Colonic mucosa (tissue), 4 donors: ENCODE data around the gene FLRT2. TPM values are rescaled to one million over a fixed set of nuclear protein-coding genes. Genes with fewer than 3 reads are reported as not detected.

Experiments
- DNase-seq: peaks from one replicate; pipeline ENCODE4 v3.0.0-alpha.2; 2020
- H3K27ac ChIP-seq: fragments of 200-600 bp; one replicate; pipeline ENCODE4 v1.8.0; 2021
- H3K27me3 ChIP-seq: fragments of 200-600 bp; one replicate; pipeline ENCODE4 v1.8.0; 2021
- H3K36me3 ChIP-seq: fragments of 200-600 bp; one replicate; pipeline ENCODE4 v1.8.0; 2021
- H3K4me1 ChIP-seq: fragments of 200-600 bp; one replicate; pipeline ENCODE4 v1.8.0; 2021; ENCODE audit warnings: mild to moderate bottlenecking
- H3K4me3 ChIP-seq: fragments of 200-600 bp; one replicate; pipeline ENCODE4 v1.8.0; 2021
- H3K9ac ChIP-seq, 2 donors: one replicate each; pipeline ENCODE4 v1.7.0; 2013; ENCODE audit warnings: control low read depth in 2 of 2, low read depth in 2 of 2, low read length in 2 of 2
- H3K9me3 ChIP-seq: fragments of 200-600 bp; one replicate; pipeline ENCODE4 v1.8.0; 2021
- intact Hi-C: fragments of 100-400 bp; cut with DNase I; formaldehyde crosslinking; loops from one replicate; pipeline ENCODE4 v1.14.1; 2022
- total RNA-seq, 2 donors: library from RNA; stranded (reverse); fragmentation: NEBNext Ultra II Directional in 1 of 2; extraction: Animal tissue kit (Norgen Biotek cat#: 25700) in 1 of 2; gene quantifications; one replicate each; pipeline ENCODE4 v1.2.1, GENCODE V29; 2021
- TF ChIP-seq, protein P1 (sequence below): fragments of 200-600 bp; IDR thresholded peaks from one replicate; pipeline ENCODE4 v1.8.0; 2022; ENCODE audit warnings: antibody characterized with exemption, mild to moderate bottlenecking
- donor health status: healthy.
- donor health status: DM: no; HTN: no; CAD: no.
- donor health status: DM: no; HTN: no; CAD: no.

Gene FLRT2
- total RNA-seq, 2 donors from 2014 or later, result 2.1 to 3.0 TPM

DNA sequence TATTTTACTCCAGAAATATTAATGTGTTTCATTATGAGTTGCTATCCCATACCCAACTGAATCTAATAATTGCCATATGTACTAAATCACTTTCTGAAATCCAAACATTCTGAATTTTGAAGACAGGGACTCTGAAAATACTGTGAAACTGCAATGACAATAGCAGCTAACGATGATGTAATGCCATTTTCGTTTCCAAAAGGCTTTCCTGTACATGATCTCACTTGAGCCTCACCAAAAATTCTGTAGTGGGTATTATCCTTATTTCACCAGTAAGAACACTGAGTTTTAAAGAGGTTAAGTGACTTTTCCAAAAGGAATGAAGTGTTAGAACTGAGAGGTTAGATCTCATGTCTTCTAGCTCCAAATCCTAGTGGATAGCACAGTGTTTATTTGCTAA lies 133.3 kb downstream of the FLRT2 start:
- H3K9me3 ChIP-seq, result no peaks in the 10 kb centered on the region
- H3K27ac ChIP-seq, result no peak overlapping the region
- no peak overlapping the region for H3K4me3 ChIP-seq
- H3K9ac ChIP-seq, result no peak overlapping the region
- no peak for DNase-seq
- H3K36me3 ChIP-seq, result no peaks in the 10 kb centered on the region
- no peaks in the 10 kb centered on the region for H3K4me1 ChIP-seq
- H3K27me3 ChIP-seq, result no peaks in the 10 kb centered on the region
- intact Hi-C loops, result no loop called here
- TF ChIP-seq, protein P1, sequence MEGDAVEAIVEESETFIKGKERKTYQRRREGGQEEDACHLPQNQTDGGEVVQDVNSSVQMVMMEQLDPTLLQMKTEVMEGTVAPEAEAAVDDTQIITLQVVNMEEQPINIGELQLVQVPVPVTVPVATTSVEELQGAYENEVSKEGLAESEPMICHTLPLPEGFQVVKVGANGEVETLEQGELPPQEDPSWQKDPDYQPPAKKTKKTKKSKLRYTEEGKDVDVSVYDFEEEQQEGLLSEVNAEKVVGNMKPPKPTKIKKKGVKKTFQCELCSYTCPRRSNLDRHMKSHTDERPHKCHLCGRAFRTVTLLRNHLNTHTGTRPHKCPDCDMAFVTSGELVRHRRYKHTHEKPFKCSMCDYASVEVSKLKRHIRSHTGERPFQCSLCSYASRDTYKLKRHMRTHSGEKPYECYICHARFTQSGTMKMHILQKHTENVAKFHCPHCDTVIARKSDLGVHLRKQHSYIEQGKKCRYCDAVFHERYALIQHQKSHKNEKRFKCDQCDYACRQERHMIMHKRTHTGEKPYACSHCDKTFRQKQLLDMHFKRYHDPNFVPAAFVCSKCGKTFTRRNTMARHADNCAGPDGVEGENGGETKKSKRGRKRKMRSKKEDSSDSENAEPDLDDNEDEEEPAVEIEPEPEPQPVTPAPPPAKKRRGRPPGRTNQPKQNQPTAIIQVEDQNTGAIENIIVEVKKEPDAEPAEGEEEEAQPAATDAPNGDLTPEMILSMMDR, result no peak

DNA sequence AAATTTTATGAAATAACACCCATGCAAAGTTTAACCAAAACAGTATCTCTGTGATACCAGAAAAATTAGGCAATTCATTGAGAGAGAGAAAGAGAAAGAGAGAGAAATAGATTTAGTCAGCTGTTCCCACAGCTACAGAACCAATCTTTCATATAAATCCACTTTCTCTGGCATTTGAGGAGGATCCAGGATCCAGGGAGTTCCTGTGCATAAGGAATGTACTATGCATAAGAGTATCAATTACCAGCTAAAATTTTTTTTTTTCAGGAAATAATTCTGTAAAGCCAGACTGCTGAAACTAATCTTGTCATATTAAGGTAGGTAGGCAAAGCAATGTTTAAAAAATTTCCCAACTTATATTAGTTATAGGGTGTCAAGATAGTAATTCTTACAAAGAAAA lies 133.7 kb downstream of the FLRT2 start:
- Histone ChIP-seq H3K27ac (no peak overlapping the region), H3K4me1 (no peaks in the 10 kb centered on the region), H3K4me3 (no peak overlapping the region), H3K9ac (no peak overlapping the region), H3K27me3 (no peaks in the 10 kb centered on the region), H3K9me3 (no peaks in the 10 kb centered on the region), H3K36me3 (no peaks in the 10 kb centered on the region)
- no peak for DNase-seq
- TF ChIP-seq, protein P1, result no peak
- intact Hi-C loops, result no loop called here

DNA sequence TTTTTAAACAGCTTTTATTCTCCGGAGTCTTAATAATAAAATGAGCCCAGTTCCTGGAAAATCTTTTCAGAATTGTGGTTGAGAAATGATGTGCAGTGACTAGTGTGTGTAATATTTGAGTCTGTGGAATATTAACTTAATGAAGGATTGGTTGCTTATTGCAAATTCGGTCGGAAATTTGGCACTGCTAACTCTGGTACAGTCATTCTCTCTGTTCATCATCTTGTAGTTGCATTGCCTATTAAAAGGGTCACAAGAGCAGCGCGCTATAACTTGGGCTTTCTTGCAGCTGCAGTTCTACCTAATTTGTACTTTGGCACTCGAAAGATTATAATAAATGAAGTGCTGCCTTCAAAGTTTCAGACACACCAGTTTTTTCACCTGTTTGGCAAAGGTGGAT lies 146.0 kb downstream of the FLRT2 start:
- H3K4me1 ChIP-seq, result no peaks in the 10 kb centered on the region
- H3K9ac ChIP-seq, result no peak overlapping the region
- no peak for DNase-seq
- no peaks in the 10 kb centered on the region for H3K36me3 ChIP-seq
- intact Hi-C loops, result no loop called here
- H3K27ac ChIP-seq, result no peak overlapping the region
- TF ChIP-seq, protein P1, result no peak
- H3K4me3 ChIP-seq, result no peak overlapping the region
- H3K9me3 ChIP-seq, result no peaks in the 10 kb centered on the region
- no peaks in the 10 kb centered on the region for H3K27me3 ChIP-seq

DNA sequence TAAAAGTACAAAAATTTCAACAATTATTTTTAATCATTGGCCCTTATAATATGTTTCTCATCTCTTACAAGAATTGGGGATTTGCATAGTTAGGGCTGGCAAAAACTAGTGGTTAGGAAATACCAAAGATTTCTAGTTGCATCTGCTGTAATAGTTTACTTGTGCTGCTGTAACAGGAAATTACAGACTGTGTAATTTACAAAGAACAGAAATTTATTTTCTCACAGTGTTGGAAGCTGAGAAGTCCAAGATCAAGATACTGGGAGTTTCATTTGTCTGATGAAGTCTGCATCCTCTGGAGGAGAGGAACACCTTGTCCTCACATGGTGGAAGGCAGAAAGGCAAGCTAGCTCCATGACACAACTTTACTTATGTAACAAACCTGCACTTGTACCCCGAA lies 157.0 kb downstream of the FLRT2 start:
- no peaks in the 10 kb centered on the region for H3K27me3 ChIP-seq
- DNase-seq, result no peak
- no peaks in the 10 kb centered on the region for H3K4me1 ChIP-seq
- no peak overlapping the region for H3K9ac ChIP-seq
- H3K27ac ChIP-seq, result no peak overlapping the region
- intact Hi-C loops, result no loop called here
- H3K4me3 ChIP-seq, result no peak overlapping the region
- no peaks in the 10 kb centered on the region for H3K9me3 ChIP-seq
- TF ChIP-seq, protein P1, result no peak
- H3K36me3 ChIP-seq, result no peaks in the 10 kb centered on the region

DNA sequence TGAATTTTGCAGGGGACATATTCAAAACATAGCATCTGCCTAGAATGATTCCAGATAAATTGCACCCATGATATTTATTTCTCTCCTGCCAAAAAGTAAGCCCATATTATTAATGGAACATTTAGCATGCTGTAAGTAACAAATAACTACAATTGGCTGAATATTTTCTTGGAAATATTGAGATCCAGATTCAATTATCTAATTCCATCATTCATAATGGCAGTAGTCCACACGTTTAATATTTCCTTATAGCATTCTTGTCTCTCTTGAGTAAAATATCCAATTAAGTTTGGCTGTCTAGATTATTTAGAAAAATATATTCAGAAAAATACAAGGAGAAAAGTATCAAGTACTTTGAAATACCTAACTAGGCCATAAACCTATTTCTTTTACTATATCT lies 157.5 kb downstream of the FLRT2 start:
- DNase-seq, result no peak
- H3K27me3 ChIP-seq, result no peaks in the 10 kb centered on the region
- H3K4me1 ChIP-seq, result no peaks in the 10 kb centered on the region
- no peak overlapping the region for H3K27ac ChIP-seq
- TF ChIP-seq, protein P1, result no peak
- no peak overlapping the region for H3K4me3 ChIP-seq
- intact Hi-C loops, result no loop called here
- H3K36me3 ChIP-seq, result no peaks in the 10 kb centered on the region
- H3K9ac ChIP-seq, result no peak overlapping the region
- H3K9me3 ChIP-seq, result no peaks in the 10 kb centered on the region

DNA sequence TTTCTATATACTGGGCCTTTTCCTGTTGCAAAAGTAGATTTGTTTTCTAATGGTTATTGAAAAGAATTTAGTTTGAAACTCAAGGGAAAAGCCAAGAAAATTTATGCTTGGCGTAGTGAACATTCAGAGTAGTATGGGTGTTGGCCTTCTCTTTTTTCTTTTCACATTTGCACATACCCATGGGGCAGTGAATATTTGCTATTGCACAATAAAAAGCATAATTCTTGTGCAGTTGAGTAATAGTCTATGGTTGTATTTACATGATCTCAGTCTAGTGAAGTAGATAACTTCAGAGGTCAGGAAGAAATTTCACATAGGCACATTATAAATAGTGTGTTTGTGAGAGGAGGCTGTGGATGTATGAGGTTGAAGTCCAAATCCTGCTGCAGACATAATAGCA lies 158.1 kb downstream of the FLRT2 start:
- Histone ChIP-seq H3K9ac (no peak overlapping the region), H3K4me3 (no peak overlapping the region), H3K9me3 (no peaks in the 10 kb centered on the region), H3K36me3 (no peaks in the 10 kb centered on the region), H3K27me3 (no peaks in the 10 kb centered on the region), H3K4me1 (no peaks in the 10 kb centered on the region), H3K27ac (no peak overlapping the region)
- no peak for DNase-seq
- TF ChIP-seq, protein P1, result no peak
- intact Hi-C loops, result no loop called here
